Transverse colon (tissue), 4 donors: Measurements from ENCODE around the gene BPIFA1. TPM values are rescaled to one million over a fixed set of nuclear protein-coding genes. Genes with fewer than 3 reads are reported as not detected.

Experiments used
- DNase-seq: peaks from one replicate; pipeline ENCODE4 v3.0.0-alpha.2; 2019
- H3K27ac ChIP-seq, 4 donors: fragments of 200-600 bp; sonication (generic); 2 replicates each; pipeline ENCODE4 v1.5.1; 2016 to 2018; ENCODE audit warnings: inconsistent platforms in 4 of 4
- H3K27me3 ChIP-seq: fragments of 200-600 bp; sonication (generic); 2 replicates; pipeline ENCODE4 v1.5.1; 2017; ENCODE audit warnings: inconsistent platforms
- H3K36me3 ChIP-seq, 4 donors: fragments of 200-600 bp; sonication (generic); 2 replicates each; pipeline ENCODE4 v1.5.1; 2017 to 2019; ENCODE audit warnings: inconsistent platforms in 4 of 4
- H3K4me1 ChIP-seq, 4 donors: fragments of 200-600 bp; sonication (generic); 2 replicates each; pipeline ENCODE4 v1.5.1; 2017 to 2020; ENCODE audit warnings: inconsistent platforms in 4 of 4
- H3K4me3 ChIP-seq, 4 donors: fragments of 200-600 bp; sonication (generic); 1 replicate in 1 of 4; 2 replicates in 3 of 4; pipeline versions ENCODE4 v1.5.1 to v1.6.1; 2017 to 2019; ENCODE audit warnings: inconsistent platforms in 4 of 4
- H3K9me3 ChIP-seq, 2 donors: fragments of 200-600 bp; sonication (generic); 2 replicates each; pipeline ENCODE4 v1.5.1; 2017 to 2019; ENCODE audit warnings: inconsistent platforms in 2 of 2
- EP300 ChIP-seq: sonication (generic); formaldehyde crosslinking; IDR thresholded peaks from one replicate; pipeline ENCODE4 v1.6.1; 2017; ENCODE audit warnings: antibody characterized with exemption, low read depth
- POLR2A ChIP-seq: fragments of 450-650 bp; IDR thresholded peaks from one replicate; pipeline ENCODE4 v1.6.1; 2016; ENCODE audit warnings: antibody characterized with exemption, mild to moderate bottlenecking, moderate library complexity
- POLR2AphosphoS5 ChIP-seq, 3 donors: sonication (generic); formaldehyde crosslinking; IDR thresholded peaks; one replicate each; pipeline ENCODE4 v1.6.1; 2016; ENCODE audit warnings: antibody characterized with exemption in 3 of 3
- WGBS, 2 donors: methylation state at CpG; one replicate each; pipeline ENCODE4 v1.1.5; 2018; ENCODE audit warnings: low coverage in 1 of 2; 5-methylcytosine and 5-hydroxymethylcytosine counted together
- in situ Hi-C, 4 donors: fragments of 200-750 bp; cut with MboI; loops; one replicate each; pipeline versions ENCODE4 v1.15.0 to v1.15.1; 2017; ENCODE audit warnings: low sequenced_read_pairs in 3 of 4, low pct_ligation_motif_present in 1 of 4, low pct_unique_long_range_greater_than_20kb in 1 of 4
- intact Hi-C: fragments of 100-400 bp; cut with DNase I; formaldehyde crosslinking; loops from one replicate; pipeline ENCODE4 v1.15.1; 2023; ENCODE audit warnings: low total_unique reads
- total RNA-seq, 4 donors: library from RNA; depleted of rRNA; stranded (reverse); fragments of >200 nt; gene quantifications; one replicate each; pipeline ENCODE4 v1.1.0, GENCODE V29; 2016
- TF ChIP-seq, protein P1 (sequence below), 5 experiments: fragments of 200-600 bp in 3 of 5; fragments of 450-650 bp in 2 of 5; sonication (generic) in 3 of 5; IDR thresholded peaks; 1 replicate in 2 of 5; 2 replicates in 3 of 5; pipeline ENCODE4 v1.5.1; 2016 to 2017; ENCODE audit warnings: antibody characterized with exemption in 5 of 5, inconsistent platforms in 3 of 5, mild to moderate bottlenecking in 2 of 5, moderate library complexity in 1 of 5

The BPIFA1 gene
- not detected for total RNA-seq

DNA sequence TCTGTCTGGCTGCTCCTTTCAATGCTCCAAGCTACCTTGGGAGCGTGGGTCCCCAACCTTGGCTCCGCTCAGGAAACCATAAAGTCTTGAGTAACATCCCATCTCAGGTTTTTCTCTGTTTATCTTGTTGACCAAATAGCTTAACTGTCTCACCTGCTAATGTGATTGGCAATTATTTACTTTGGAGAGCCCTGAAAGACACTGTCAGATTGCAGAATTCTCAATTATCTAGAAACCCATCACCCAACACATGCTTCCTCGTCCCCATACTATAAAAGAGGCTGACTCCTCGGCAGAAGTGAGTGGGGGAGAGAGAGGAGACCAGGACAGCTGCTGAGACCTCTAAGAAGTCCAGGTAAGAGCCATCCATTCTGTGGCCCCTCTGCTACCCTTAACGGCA lies at the start of gene BPIFA1:
BPIFA1 (plus strand) TSS at position 301 of the 400 bp plus-strand sequence. CDS start 1,716 bp downstream, outside the sequence.
- TF ChIP-seq POLR2A (no peak), POLR2AphosphoS5 (IDR thresholded peaks at IDR 0.05) (no peak), EP300 (no peak)
- TF ChIP-seq, protein P1, sequence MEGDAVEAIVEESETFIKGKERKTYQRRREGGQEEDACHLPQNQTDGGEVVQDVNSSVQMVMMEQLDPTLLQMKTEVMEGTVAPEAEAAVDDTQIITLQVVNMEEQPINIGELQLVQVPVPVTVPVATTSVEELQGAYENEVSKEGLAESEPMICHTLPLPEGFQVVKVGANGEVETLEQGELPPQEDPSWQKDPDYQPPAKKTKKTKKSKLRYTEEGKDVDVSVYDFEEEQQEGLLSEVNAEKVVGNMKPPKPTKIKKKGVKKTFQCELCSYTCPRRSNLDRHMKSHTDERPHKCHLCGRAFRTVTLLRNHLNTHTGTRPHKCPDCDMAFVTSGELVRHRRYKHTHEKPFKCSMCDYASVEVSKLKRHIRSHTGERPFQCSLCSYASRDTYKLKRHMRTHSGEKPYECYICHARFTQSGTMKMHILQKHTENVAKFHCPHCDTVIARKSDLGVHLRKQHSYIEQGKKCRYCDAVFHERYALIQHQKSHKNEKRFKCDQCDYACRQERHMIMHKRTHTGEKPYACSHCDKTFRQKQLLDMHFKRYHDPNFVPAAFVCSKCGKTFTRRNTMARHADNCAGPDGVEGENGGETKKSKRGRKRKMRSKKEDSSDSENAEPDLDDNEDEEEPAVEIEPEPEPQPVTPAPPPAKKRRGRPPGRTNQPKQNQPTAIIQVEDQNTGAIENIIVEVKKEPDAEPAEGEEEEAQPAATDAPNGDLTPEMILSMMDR (IDR thresholded peaks at IDR 0.05): no peak
- 0 to 53% methylated on average over 1 to 5 of the region's 5 CpGs for WGBS, 2 donors

GRCh38 chr20:33187491-33187890 lies 48.3 kb upstream of the BPIFA1 start:
- TF ChIP-seq EP300 (no peak), POLR2A (no peak), POLR2AphosphoS5 (IDR thresholded peaks at IDR 0.05) (no peak)
- TF ChIP-seq, protein P1 (IDR thresholded peaks at IDR 0.05): no peak
- 76 to 80% methylated on average over 2 to 4 of the region's 4 CpGs for WGBS, 2 donors
- Histone ChIP-seq H3K36me3 (no peaks in the 10 kb centered on the region), H3K4me3 (no peak overlapping the region), H3K9me3 (no peaks in the 10 kb centered on the region), H3K27ac (no peak overlapping the region), H3K4me1 (no peaks in the 10 kb centered on the region), H3K27me3 (no peaks in the 10 kb centered on the region)
- intact Hi-C loops: no loop called here
- in situ Hi-C loops: no loop called here
- DNase-seq: no peak

More for the DNA sequence above, at the start of gene BPIFA1:
- DNase-seq: no peak
- in situ Hi-C loops: no loop called here
- Histone ChIP-seq H3K36me3 (no peaks in the 10 kb centered on the region), H3K27me3 (peaks cover 28% of the 10 kb centered on the region), H3K4me1 (no peaks in the 10 kb centered on the region), H3K27ac (no peak within 1 kb of the TSS), H3K9me3 (no peaks in the 10 kb centered on the region), H3K4me3 (no peak within 1 kb of the TSS)
- intact Hi-C loops: no loop called here

- no peaks in the 10 kb centered on the region for H3K36me3 ChIP-seq
- DNase-seq: no peak
- in situ Hi-C loops: no loop called here
- H3K27ac ChIP-seq: no peak overlapping the region
- TF ChIP-seq POLR2AphosphoS5 (IDR thresholded peaks at IDR 0.05) (no peak), POLR2A (no peak), EP300 (no peak)
- TF ChIP-seq, protein P1 (IDR thresholded peaks at IDR 0.05): no peak
- H3K9me3 ChIP-seq: no peaks in the 10 kb centered on the region
- no peaks in the 10 kb centered on the region for H3K27me3 ChIP-seq
- WGBS, 2 donors: 86 to 97% methylated on average over 6 to 9 of the region's 9 CpGs
- intact Hi-C loops: no loop called here
- no peaks in the 10 kb centered on the region for H3K4me1 ChIP-seq
- no peak overlapping the region for H3K4me3 ChIP-seq
Observed at GRCh38 chr20:33188421-33188820, 47.4 kb upstream of the BPIFA1 start.

DNA sequence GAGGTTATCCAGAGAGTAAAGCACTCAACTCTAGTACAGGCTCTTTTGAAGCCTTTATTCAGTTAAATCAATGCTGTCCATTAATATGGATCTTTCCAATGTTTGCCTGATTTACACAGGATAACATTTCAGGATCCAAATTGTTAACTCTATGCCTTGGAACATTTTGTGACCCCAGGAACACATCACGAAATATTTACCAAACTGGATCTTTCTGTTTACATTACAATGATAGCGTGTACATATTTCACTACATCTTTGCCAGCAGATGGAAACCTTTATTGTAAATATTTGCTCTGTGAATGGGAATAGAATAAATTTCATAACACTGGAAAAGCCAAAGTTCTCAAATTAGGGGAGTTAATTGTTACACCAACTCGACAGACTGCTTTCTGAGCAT lies 44.3 kb upstream of the BPIFA1 start:
- intact Hi-C loops: no loop called here
- Histone ChIP-seq H3K27ac (no peak overlapping the region), H3K9me3 (no peaks in the 10 kb centered on the region), H3K4me3 (no peak overlapping the region), H3K27me3 (no peaks in the 10 kb centered on the region), H3K36me3 (no peaks in the 10 kb centered on the region), H3K4me1 (no peaks in the 10 kb centered on the region)
- no peak for DNase-seq
- in situ Hi-C loops: no loop called here
- 24 to 31% methylated on average over 3 of the region's 3 CpGs for WGBS, 2 donors
- TF ChIP-seq POLR2A: no peak
- TF ChIP-seq, protein P1 (IDR thresholded peaks at IDR 0.05): no peak
- TF ChIP-seq EP300: no peak
- no peak for TF ChIP-seq POLR2AphosphoS5 (IDR thresholded peaks at IDR 0.05)
